IMR-90 (cell line): ENCODE data around the gene ATP1A4. TPM values are rescaled to one million over a fixed set of nuclear protein-coding genes. Genes with fewer than 3 reads are reported as not detected.

Experiments
- ATAC-seq: fragments of 200-7000 bp; cut with Tn5 transposase; 2 replicates; pipeline ENCODE4 v1.9.1; 2020; ENCODE audit warnings: low read depth, mild to moderate bottlenecking, moderate library complexity
- BruUV-seq: library from RNA; stranded (reverse); fragments of 400-500 nt; replicated peaks from 2 replicates; lab custom pipeline; 2021; lab: Mats Ljungman, UMichigan
- CTCF ChIA-PET: fragments of 300-600 bp; formaldehyde crosslinking; extraction: SDS; loops from one replicate; lab custom pipeline; 2021; ENCODE audit warnings: antibody characterized with exemption; lab: Yijun Ruan, JAX
- POLR2A ChIA-PET: fragments of 300-600 bp; sonication (Branson Sonifier 250); formaldehyde crosslinking; loops from one replicate; lab custom pipeline; 2022; ENCODE audit warnings: antibody characterized with exemption; ENCODE audit not compliant: unreplicated experiment; lab: Charles Lee
- DNase-seq: peaks from one replicate; pipeline ENCODE4 v3.0.0; 2013
- H2AFZ ChIP-seq: replicated peaks from 2 replicates; pipeline ENCODE3; 2013; ENCODE audit warnings: low read length, mild to moderate bottlenecking; ENCODE audit not compliant: poor library complexity
- H2AK5ac ChIP-seq: 2 replicates; pipeline ENCODE4 v1.6.1; 2013; ENCODE audit warnings: low read depth, low read length, inconsistent platforms
- H2AK9ac ChIP-seq: replicated peaks from 2 replicates; pipeline ENCODE3; 2013; ENCODE audit warnings: mild to moderate bottlenecking, low read depth, low read length, moderate library complexity; ENCODE audit not compliant: poor library complexity
- H2BK120ac ChIP-seq: 2 replicates; pipeline ENCODE4 v1.6.1; 2013; ENCODE audit warnings: low read depth, low read length, inconsistent platforms
- H2BK15ac ChIP-seq: 3 replicates; pipeline ENCODE4 v1.6.1; 2013; ENCODE audit warnings: low read depth, low read length, inconsistent platforms
- H2BK20ac ChIP-seq: 2 replicates; pipeline ENCODE4 v1.6.1; 2013; ENCODE audit warnings: low read depth, mild to moderate bottlenecking, inconsistent platforms, low read length, moderate library complexity
- H2BK5ac ChIP-seq: 2 replicates; pipeline ENCODE4 v1.6.1; 2013; ENCODE audit warnings: mild to moderate bottlenecking, low read depth, low read length, inconsistent platforms; ENCODE audit not compliant: poor library complexity, severe bottlenecking
- H3K14ac ChIP-seq: replicated peaks from 2 replicates; pipeline ENCODE4 v1.6.1; 2013; ENCODE audit warnings: low read depth, low read length, inconsistent platforms
- H3K18ac ChIP-seq: 2 replicates; pipeline ENCODE4 v1.6.1; 2013; ENCODE audit warnings: low read depth, low read length, control low read depth
- H3K23ac ChIP-seq: 2 replicates; pipeline ENCODE4 v1.6.1; 2013; ENCODE audit warnings: low read depth, low read length, inconsistent platforms
- H3K27ac ChIP-seq: 2 replicates; pipeline ENCODE4 v1.5.1; 2013; ENCODE audit warnings: mild to moderate bottlenecking, control low read depth, low read length; ENCODE audit not compliant: insufficient read depth
- H3K27me3 ChIP-seq: 2 replicates; pipeline ENCODE4 v1.6.1; 2013; ENCODE audit warnings: low read length; ENCODE audit not compliant: control insufficient read depth, insufficient read depth
- H3K36me3 ChIP-seq: 2 replicates; pipeline ENCODE4 v1.6.1; 2013; ENCODE audit warnings: low read length, mixed read lengths; ENCODE audit not compliant: control insufficient read depth, insufficient read depth
- H3K4ac ChIP-seq: 2 replicates; pipeline ENCODE4 v1.6.1; 2013; ENCODE audit warnings: low read depth, low read length, inconsistent platforms
- H3K4me1 ChIP-seq: 2 replicates; pipeline ENCODE4 v1.6.1; 2013; ENCODE audit warnings: low read length, mixed read lengths; ENCODE audit not compliant: control insufficient read depth, insufficient read depth
- H3K4me2 ChIP-seq: 2 replicates; pipeline ENCODE4 v1.6.1; 2013; ENCODE audit warnings: low read depth, mild to moderate bottlenecking, control low read depth, low read length, moderate library complexity
- H3K4me3 ChIP-seq: 2 replicates; pipeline ENCODE4 v1.5.1; 2013; ENCODE audit warnings: low read depth, mild to moderate bottlenecking, control low read depth, low read length, moderate library complexity; ENCODE audit not compliant: insufficient read depth
- H3K56ac ChIP-seq: 2 replicates; pipeline ENCODE4 v1.6.1; 2013; ENCODE audit warnings: low read length, inconsistent platforms; ENCODE audit not compliant: insufficient read depth; ENCODE audit errors: extremely low read depth
- H3K79me1 ChIP-seq, 2 experiments: 2 replicates each; pipeline ENCODE4 v1.6.1; 2013; ENCODE audit warnings: low read length in 2 of 2, inconsistent platforms in 1 of 2, low read depth in 1 of 2
- H3K9ac ChIP-seq: 2 replicates; pipeline ENCODE4 v1.6.1; 2013; ENCODE audit warnings: low read depth, low read length, control low read depth
- H3K9me1 ChIP-seq: 2 replicates; pipeline ENCODE4 v1.6.1; 2013; ENCODE audit warnings: low read length, inconsistent platforms; ENCODE audit not compliant: insufficient read depth
- H3K9me3 ChIP-seq: 2 replicates; pipeline ENCODE4 v1.6.1; 2013; ENCODE audit warnings: low read length; ENCODE audit not compliant: control insufficient read depth, insufficient read depth
- H4K20me1 ChIP-seq: 2 replicates; pipeline ENCODE4 v1.6.1; 2013; ENCODE audit warnings: low read length, inconsistent platforms; ENCODE audit not compliant: insufficient read depth
- H4K5ac ChIP-seq: 2 replicates; pipeline ENCODE4 v1.6.1; 2013; ENCODE audit warnings: mild to moderate bottlenecking, low read depth, low read length, control low read depth
- H4K8ac ChIP-seq, 2 experiments: 2 replicates each; pipeline ENCODE4 v1.6.1; 2013; ENCODE audit warnings: low read depth in 2 of 2, low read length in 2 of 2, control low read depth in 1 of 2, inconsistent platforms in 1 of 2
- H4K91ac ChIP-seq: 2 replicates; pipeline ENCODE4 v1.6.1; 2013; ENCODE audit warnings: low read depth, low read length, inconsistent platforms; ENCODE audit not compliant: insufficient read depth
- CEBPB ChIP-seq: IDR thresholded peaks from 2 replicates; pipeline ENCODE4 v1.6.1; 2012; ENCODE audit warnings: low read depth, low read length, improper control_type of control experiment
- CTCF ChIP-seq: conservative IDR thresholded peaks from 2 replicates; pipeline ENCODE4 v1.5.1; 2012; ENCODE audit warnings: mild to moderate bottlenecking, low read depth, low read length, improper control_type of control experiment
- ELK1 ChIP-seq: fragments of 150-350 bp; IDR thresholded peaks from 2 replicates; pipeline ENCODE4 v1.6.1; 2016; ENCODE audit warnings: low read depth, mild to moderate bottlenecking, low read length, moderate library complexity, borderline replicate concordance
- MAFK ChIP-seq: IDR thresholded peaks from 2 replicates; pipeline ENCODE4 v1.6.1; 2012; ENCODE audit warnings: low read depth, low read length, improper control_type of control experiment
- NFE2L2 ChIP-seq: fragments of 150-350 bp; IDR thresholded peaks from 2 replicates; pipeline ENCODE4 v1.6.1; 2016; ENCODE audit warnings: low read depth, mild to moderate bottlenecking, low read length
- RAD21 ChIP-seq: IDR thresholded peaks from 2 replicates; pipeline ENCODE4 v1.6.1; 2012; ENCODE audit warnings: low read length, improper control_type of control experiment
- RCOR1 ChIP-seq: IDR thresholded peaks from 2 replicates; pipeline ENCODE4 v1.6.1; 2012; ENCODE audit warnings: mild to moderate bottlenecking, low read length, improper control_type of control experiment; ENCODE audit not compliant: insufficient replicate concordance
- SMC3 ChIP-seq: fragments of 150-350 bp; IDR thresholded peaks from 2 replicates; pipeline ENCODE4 v1.6.1; 2016; ENCODE audit warnings: low read depth, mild to moderate bottlenecking, antibody characterized with exemption, low read length, moderate library complexity
- WGBS, 2 experiments: methylation state at CpG; one replicate each; pipeline versions ENCODE4 v1.1.5 to v1.1.7; 2013; ENCODE audit warnings: missing lambda C conversion rate in 2 of 2; ENCODE audit not compliant: insufficient read length in 1 of 2; ENCODE audit errors: extremely low coverage in 2 of 2; 5-methylcytosine and 5-hydroxymethylcytosine counted together
- dilution Hi-C: fragments of 300-500 bp; cut with HindIII; formaldehyde crosslinking; loops from one replicate; pipeline ENCODE4 v1.14.3; 2018; ENCODE audit warnings: low sequenced_read_pairs; ENCODE audit not compliant: unreplicated experiment
- in situ Hi-C: fragments of 300-500 bp; cut with MboI; formaldehyde crosslinking; loops from 3 replicates; pipeline ENCODE4 v1.14.3; 2019; ENCODE audit warnings: low sequenced_read_pairs, inconsistent platforms, mixed read lengths
- intact Hi-C: fragments of 100-400 bp; cut with micrococcal nuclease; formaldehyde crosslinking; loops from 2 replicates; pipeline ENCODE4 v1.10.0; 2022
- polyA plus RNA-seq, 3 experiments: library from polyadenylated mRNA; depleted of rRNA; stranded (reverse); fragments of >200 nt; gene quantifications; 2 replicates each; pipeline ENCODE4 v1.2.3, GENCODE V29; 2012; ENCODE audit warnings: low replicate concordance in 1 of 3
- total RNA-seq: library from RNA; depleted of rRNA; stranded (reverse); fragments of >200 nt; gene quantifications from 2 replicates; pipeline ENCODE4 v1.2.3, GENCODE V29; 2012

Gene ATP1A4
- total and polyA plus RNA-seq, 2 of the 4 experiments (the other 2 are of a cell fraction) = not detected

- no peak overlapping the region for H2AK9ac ChIP-seq
- in situ Hi-C loops (no loop called here), intact Hi-C loops (no loop called here), dilution Hi-C loops (loop anchor here (10.0 kb wide), 1 partner anchor 110 kb away; no protein-coding TSS in a partner anchor)
- H3K4me1 ChIP-seq = peaks cover 18% of the 10 kb centered on the region
- no peaks in the 10 kb centered on the region for H3K36me3 ChIP-seq
- H3K56ac ChIP-seq = no peak overlapping the region
- no peak overlapping the region for H2AFZ ChIP-seq
- no peaks in the 10 kb centered on the region for H4K20me1 ChIP-seq
- no peak for TF ChIP-seq SMC3
- TF ChIP-seq RCOR1 = no peak
- no peak for TF ChIP-seq ELK1
- TF ChIP-seq MAFK = no peak
- TF ChIP-seq RAD21 = no peak
- no peak for TF ChIP-seq NFE2L2
- no peak for TF ChIP-seq CTCF
- no peak for TF ChIP-seq CEBPB
- H3K4me2 ChIP-seq = no peak overlapping the region
- H3K18ac ChIP-seq = no peak overlapping the region; the same call in 1 of the 2 replicates
- peaks cover 24% of the 10 kb centered on the region for H3K27me3 ChIP-seq
- DNase-seq (no peak), ATAC-seq (no peak)
- 50% methylated on average over 1 of the region's 3 CpGs; no CpG with 5 or more reads in 1 of the 2 experiments for WGBS, 2 experiments
- no peak overlapping the region for H2AK5ac ChIP-seq
- H3K9me1 ChIP-seq = no peaks in the 10 kb centered on the region
- H4K5ac ChIP-seq = no peak overlapping the region; the same call in 1 of the 2 replicates
- no peaks in the 10 kb centered on the region for H3K9me3 ChIP-seq
- 0 out of 4 replicates have a peak overlapping the region, but pooled peaks of 1 of the 2 experiments have one; percentile 11 for H4K8ac ChIP-seq
- CTCF ChIA-PET = interaction anchor here (0.6 to 2.4 kb wide), 5 partner anchors 21 to 269 kb away, joined by 3 to 8 read pairs (median 4); no protein-coding TSS in a partner anchor
- no peak overlapping the region for H3K4me3 ChIP-seq
- POLR2A ChIA-PET = no interaction called here
- no TSS peak for BruUV-seq
- no peak overlapping the region for H3K14ac ChIP-seq
- no peaks in the 10 kb centered on the region for H3K79me1 ChIP-seq
- no peak overlapping the region for H2BK15ac ChIP-seq
- H4K91ac ChIP-seq = no peak overlapping the region
- H2BK120ac ChIP-seq = no peak overlapping the region
- H2BK5ac ChIP-seq = no peak overlapping the region
- no peak overlapping the region; the same call in 1 of the 2 replicates for H2BK20ac ChIP-seq
- H3K27ac ChIP-seq = no peak overlapping the region
- H3K23ac ChIP-seq = no peak overlapping the region
- no peak overlapping the region for H3K9ac ChIP-seq
- no peak overlapping the region; the same call in 1 of the 2 replicates for H3K4ac ChIP-seq
Measured at GRCh38 chr1:160104486-160104885, 46.9 kb upstream of the ATP1A4 start.
